ENCODE data around the gene ATG2B. TPM values are rescaled to one million over a fixed set of nuclear protein-coding genes. Genes with fewer than 3 reads are reported as not detected.
"Not testable (repeated sequence)": the region's sequence is repeated elsewhere in the genome, so short reads cannot be mapped to it uniquely, and the experiment has no call there.

Gene ATG2B
- total RNA-seq, 4 donors from 2014 or later = 28.4 to 55.1 (median 40.0) TPM

- intact Hi-C loops (cut with DNase I) = no loop called here
- Histone ChIP-seq H3K9me3 (no peaks in the 10 kb centered on the region), H3K27ac (no peak overlapping the region), H3K27me3 (no peaks in the 10 kb centered on the region), H3K36me3 (no peaks in the 10 kb centered on the region), H3K4me3 (replicated peaks in 1 of 3) (no peak overlapping the region), H3K4me1 (no peaks in the 10 kb centered on the region)
- no peak for DNase-seq
- WGBS, 2 donors = 64 to 82% methylated on average over 5 of the region's 5 CpGs
- TF ChIP-seq POLR2A (IDR thresholded peaks at IDR 0.05) (no peak), CTCF (IDR thresholded peaks at IDR 0.05) (no peak)
These were observed 114.1 kb downstream of the ATG2B start for GRCh38 chr14:96249029-96249428.

GRCh38 chr14:96247031-96247430 is 116.1 kb downstream of the ATG2B start:
- H3K9me3 ChIP-seq = no peaks in the 10 kb centered on the region
- DNase-seq = no peak
- H3K4me1 ChIP-seq = no peaks in the 10 kb centered on the region
- no peaks in the 10 kb centered on the region for H3K27me3 ChIP-seq
- H3K4me3 ChIP-seq (replicated peaks in 1 of 3) = no peak overlapping the region
- TF ChIP-seq CTCF (IDR thresholded peaks at IDR 0.05) = no peak
- TF ChIP-seq POLR2A (IDR thresholded peaks at IDR 0.05) = no peak
- WGBS, 2 donors = 57 to 75% methylated on average over 5 to 6 of the region's 6 CpGs
- no peak overlapping the region for H3K27ac ChIP-seq
- no peaks in the 10 kb centered on the region for H3K36me3 ChIP-seq
- intact Hi-C loops (cut with DNase I) = no loop called here

- TF ChIP-seq CTCF (IDR thresholded peaks at IDR 0.05) = no peak
- TF ChIP-seq POLR2A (IDR thresholded peaks at IDR 0.05) = no peak
- H3K4me1 ChIP-seq = no peaks in the 10 kb centered on the region
- 74 to 79% methylated on average over 1 of the region's 1 CpG for WGBS, 2 donors
- H3K4me3 ChIP-seq (replicated peaks in 1 of 3) = no peak overlapping the region
- H3K27ac ChIP-seq = no peak overlapping the region
- peaks cover 1 to 2% of the 10 kb centered on the region in 2 donors for H3K36me3 ChIP-seq
- no peak for DNase-seq
- H3K9me3 ChIP-seq = no peaks in the 10 kb centered on the region
- H3K27me3 ChIP-seq = no peaks in the 10 kb centered on the region
- intact Hi-C loops (cut with DNase I) = no loop called here
These were observed 116.6 kb downstream of the ATG2B start for GRCh38 chr14:96246539-96246847.

- no peak for TF ChIP-seq CTCF (IDR thresholded peaks at IDR 0.05)
- TF ChIP-seq POLR2A (IDR thresholded peaks at IDR 0.05) = no peak
- 53 to 87% methylated on average over 3 of the region's 3 CpGs for WGBS, 2 donors
- Histone ChIP-seq H3K9me3 (no peaks in the 10 kb centered on the region), H3K27ac (no peak overlapping the region), H3K4me1 (no peaks in the 10 kb centered on the region), H3K27me3 (no peaks in the 10 kb centered on the region), H3K36me3 (peaks cover 5 to 7% of the 10 kb centered on the region in 2 donors), H3K4me3 (replicated peaks in 1 of 3) (no peak overlapping the region)
- no peak for DNase-seq
- intact Hi-C loops (cut with DNase I) = no loop called here
These were observed 117.2 kb downstream of the ATG2B start for GRCh38 chr14:96245710-96246538.

GRCh38 chr14:96245074-96245473 is 118.1 kb downstream of the ATG2B start:
- H3K9me3 ChIP-seq; DNase-seq; H3K36me3 ChIP-seq; H3K27me3 ChIP-seq; H3K4me3 ChIP-seq (replicated peaks in 1 of 3); H3K27ac ChIP-seq; intact Hi-C loops (cut with DNase I); H3K4me1 ChIP-seq: not testable (repeated sequence)
- WGBS, 2 donors = 95 to 97% methylated on average over 3 of the region's 3 CpGs

Data from thyroid gland (tissue), 4 donors.